ENCODE measurements around the gene FOXR2.

The FOXR2 gene

GRCh38 chrX:55623100-55623499 lies at the start of gene FOXR2:
Gene FOXR2 (plus strand): TSS chrX:55623400. CDS start chrX:55623712, 312 bp downstream.
- no peak for DNase-seq (ENCODE audit: low spot score)

GRCh38 chrX:55579115-55579514 lies 44.1 kb upstream of the FOXR2 start:
- no peak for DNase-seq (ENCODE audit: low spot score)

GRCh38 chrX:55582447-55582846 lies 40.8 kb upstream of the FOXR2 start:
- no peak for DNase-seq (ENCODE audit: low spot score)

- no peak for DNase-seq (ENCODE audit: low spot score)
These were observed 29.9 kb upstream of the FOXR2 start for GRCh38 chrX:55593296-55593695.

- no peak for DNase-seq (ENCODE audit: low spot score)
These were observed 29.4 kb upstream of the FOXR2 start for GRCh38 chrX:55593756-55594257.

DNA sequence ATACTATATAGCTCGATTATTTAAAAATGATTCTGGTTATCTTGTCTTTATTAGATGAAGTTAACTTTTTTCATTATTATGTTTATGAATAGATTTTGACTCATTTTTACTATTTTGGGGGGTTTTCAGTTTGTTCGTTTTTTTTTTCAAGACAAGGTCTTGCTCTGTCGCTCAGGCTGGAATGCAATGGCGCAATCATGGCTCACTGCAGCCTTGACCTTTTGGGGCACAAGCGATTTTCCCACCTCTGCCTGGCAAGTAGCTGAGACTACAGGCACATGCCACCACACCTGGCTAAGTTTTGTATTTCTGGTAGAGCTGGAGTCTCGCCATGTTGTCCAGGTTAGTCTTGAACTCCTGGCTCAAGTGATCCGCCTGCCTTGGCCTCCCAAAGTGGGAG lies 24.9 kb upstream of the FOXR2 start:
- no peak for DNase-seq (ENCODE audit: low spot score)

DNA sequence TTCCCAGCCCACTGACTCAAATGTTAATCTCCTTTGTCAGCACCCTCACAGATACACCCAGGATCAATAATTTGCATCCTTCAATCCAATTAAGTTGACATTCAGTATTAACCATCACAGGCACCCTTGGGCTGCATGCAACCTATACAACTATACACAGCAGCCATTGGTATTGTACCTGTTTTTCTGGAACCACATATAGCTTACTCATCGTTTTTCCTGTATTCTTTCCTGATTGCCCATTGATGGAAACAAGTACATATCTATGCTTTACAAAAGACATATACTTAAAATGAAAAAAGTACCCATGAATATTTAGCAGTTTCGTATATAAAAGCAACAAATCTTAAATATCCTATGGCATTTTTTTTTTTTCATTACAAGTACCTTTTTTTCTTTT lies 3.7 kb upstream of the FOXR2 start:
- DNase-seq (ENCODE audit: low spot score) = no peak

- peak; percentile 0 for DNase-seq (ENCODE audit: low spot score)
These were observed 1.2 kb downstream of the FOXR2 start for GRCh38 chrX:55624403-55624802.

GRCh38 chrX:55636109-55636508 lies 12.9 kb downstream of the FOXR2 start:
- no peak for DNase-seq (ENCODE audit: low spot score)

- DNase-seq (ENCODE audit: low spot score) = no peak
These were observed 15.7 kb downstream of the FOXR2 start for GRCh38 chrX:55638933-55639332.

DNA sequence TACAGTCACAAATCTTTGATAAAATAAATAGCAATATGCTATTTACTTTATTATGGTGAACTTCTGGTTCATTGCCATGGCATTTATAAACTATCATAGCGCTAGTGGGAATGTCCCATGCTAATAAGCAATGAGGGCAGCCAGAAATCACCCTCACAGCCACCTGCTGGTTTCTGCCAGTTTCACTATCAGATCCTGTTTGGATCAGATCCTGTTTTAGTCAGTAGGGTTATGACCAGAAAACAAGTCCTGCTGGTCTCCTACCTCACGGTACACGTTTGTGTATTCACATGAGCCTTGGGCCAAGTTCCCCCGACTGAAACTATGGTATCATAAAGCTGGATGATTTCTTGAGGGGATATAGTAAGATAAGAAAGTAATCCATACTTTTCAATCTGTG lies 17.7 kb downstream of the FOXR2 start:
- DNase-seq (ENCODE audit: low spot score) = no peak

GRCh38 chrX:55648434-55648833 lies 25.2 kb downstream of the FOXR2 start:
- DNase-seq (ENCODE audit: low spot score) = no peak

GRCh38 chrX:55659931-55660330 lies 36.7 kb downstream of the FOXR2 start:
- no peak for DNase-seq (ENCODE audit: low spot score)

- DNase-seq (ENCODE audit: low spot score) = no peak
These were observed 40.4 kb downstream of the FOXR2 start for GRCh38 chrX:55663584-55663983.

DNA sequence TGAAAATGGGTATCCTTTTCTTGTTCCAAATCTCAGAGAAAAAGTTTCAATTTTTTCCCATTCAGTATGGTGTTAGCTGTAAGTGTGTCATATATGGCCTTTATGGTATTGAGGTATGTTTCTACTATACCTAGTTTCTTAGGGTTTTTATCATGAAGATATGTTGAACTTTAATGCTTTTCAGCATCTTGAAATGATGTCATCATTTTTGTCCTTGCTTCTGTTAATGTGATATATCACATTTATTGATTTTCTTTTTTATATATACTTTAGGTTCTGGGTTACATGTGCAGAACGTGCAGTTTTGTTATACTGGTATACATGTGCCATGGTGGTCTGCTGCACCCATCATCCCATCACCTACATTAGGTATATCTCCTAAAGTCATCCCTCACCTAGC lies 44.9 kb downstream of the FOXR2 start:
- no peak for DNase-seq (ENCODE audit: low spot score)

All from COLO829 (cell line).